Suprapubic skin (tissue), 4 donors: ENCODE data around the gene DHX8. TPM values are rescaled to one million over a fixed set of nuclear protein-coding genes. Genes with fewer than 3 reads are reported as not detected.
"Not testable (repeated sequence)": the region's sequence is repeated elsewhere in the genome, so short reads cannot be mapped to it uniquely, and the experiment has no call there.

Experiments used
- DNase-seq, 2 donors: peaks; one replicate each; pipeline ENCODE4 v3.0.0-alpha.2; 2019; ENCODE audit warnings: low spot score in 2 of 2
- H3K27ac ChIP-seq: fragments of 200-600 bp; sonication (generic); one replicate; pipeline ENCODE4 v1.5.1; 2019
- H3K27me3 ChIP-seq: fragments of 200-600 bp; sonication (generic); one replicate; pipeline ENCODE4 v1.5.1; 2019
- H3K36me3 ChIP-seq: fragments of 200-600 bp; sonication (generic); one replicate; pipeline ENCODE4 v1.5.1; 2019
- H3K4me1 ChIP-seq: fragments of 200-600 bp; sonication (generic); one replicate; pipeline ENCODE4 v1.5.1; 2019
- H3K4me3 ChIP-seq: fragments of 200-600 bp; sonication (generic); one replicate; pipeline ENCODE4 v1.5.1; 2019; ENCODE audit warnings: mild to moderate bottlenecking
- H3K9me3 ChIP-seq: fragments of 200-600 bp; sonication (generic); one replicate; pipeline ENCODE4 v1.5.1; 2019
- CTCF ChIP-seq, 2 donors: fragments of 200-600 bp in 1 of 2; fragments of 450-650 bp in 1 of 2; sonication (generic) in 1 of 2; IDR thresholded peaks; one replicate each; pipeline ENCODE4 v1.5.1; 2016 to 2019; ENCODE audit warnings: antibody characterized with exemption in 2 of 2, mild to moderate bottlenecking in 1 of 2, moderate library complexity in 1 of 2
- EP300 ChIP-seq: sonication (generic); formaldehyde crosslinking; IDR thresholded peaks from one replicate; pipeline ENCODE4 v1.6.1; 2017; ENCODE audit warnings: antibody characterized with exemption
- POLR2A ChIP-seq, 2 donors: fragments of 450-650 bp; IDR thresholded peaks; one replicate each; pipeline ENCODE4 v1.6.1; 2017; ENCODE audit warnings: antibody characterized with exemption in 2 of 2, mild to moderate bottlenecking in 2 of 2, moderate library complexity in 2 of 2
- POLR2AphosphoS5 ChIP-seq, 3 donors: sonication (generic); formaldehyde crosslinking; IDR thresholded peaks; one replicate each; pipeline ENCODE4 v1.6.1; 2017; ENCODE audit warnings: antibody characterized with exemption in 3 of 3
- WGBS: methylation state at CpG from one replicate; pipeline ENCODE4 v1.1.5; 2018; 5-methylcytosine and 5-hydroxymethylcytosine counted together
- total RNA-seq, 4 donors: library from RNA; depleted of rRNA; stranded (reverse); fragments of >200 nt; gene quantifications; one replicate each; pipeline ENCODE4 v1.1.0, GENCODE V29; 2016

DHX8 gene
- total RNA-seq, 4 donors from 2014 or later = 31.4 to 57.1 (median 46.1) TPM

- H3K4me3 ChIP-seq = no peak overlapping the region
- no peaks in the 10 kb centered on the region for H3K27me3 ChIP-seq
- 45% methylated on average over 7 of the region's 7 CpGs for WGBS
- no peak for TF ChIP-seq POLR2AphosphoS5 (IDR thresholded peaks at IDR 0.05)
- no peak for TF ChIP-seq POLR2A (IDR thresholded peaks at IDR 0.05)
- TF ChIP-seq EP300 = no peak
- TF ChIP-seq CTCF (IDR thresholded peaks at IDR 0.05) = no peak
- H3K4me1 ChIP-seq = peaks cover 43% of the 10 kb centered on the region
- DNase-seq = no peak
- no peaks in the 10 kb centered on the region for H3K36me3 ChIP-seq
- no peaks in the 10 kb centered on the region for H3K9me3 ChIP-seq
- H3K27ac ChIP-seq = no peak overlapping the region
Measured at GRCh38 chr17:43456661-43457361, 27.0 kb upstream of the DHX8 start.

- Histone ChIP-seq H3K27me3 (no peaks in the 10 kb centered on the region), H3K4me1 (peaks cover 43% of the 10 kb centered on the region), H3K4me3 (no peak overlapping the region), H3K36me3 (no peaks in the 10 kb centered on the region), H3K27ac (peak overlapping the region; percentile 47), H3K9me3 (no peaks in the 10 kb centered on the region)
- 31% methylated on average over 1 of the region's 1 CpG for WGBS
- TF ChIP-seq EP300 (no peak), POLR2AphosphoS5 (IDR thresholded peaks at IDR 0.05) (no peak), POLR2A (IDR thresholded peaks at IDR 0.05) (no peak), CTCF (IDR thresholded peaks at IDR 0.05) (no peak)
- no peak for DNase-seq
Measured at GRCh38 chr17:43457362-43457692, 26.4 kb upstream of the DHX8 start.

- H3K4me3 ChIP-seq, DNase-seq, H3K27me3 ChIP-seq, H3K36me3 ChIP-seq, H3K27ac ChIP-seq, H3K9me3 ChIP-seq: not testable (repeated sequence)
- WGBS = 86% methylated on average over 5 of the region's 5 CpGs
- H3K4me1 ChIP-seq = peaks cover 42% of the 10 kb centered on the region
Measured at GRCh38 chr17:43459878-43460277, 23.9 kb upstream of the DHX8 start.

- H3K9me3 ChIP-seq = no peaks in the 10 kb centered on the region
- WGBS = 97% methylated on average over 1 of the region's 1 CpG
- no peak for DNase-seq
- H3K4me1 ChIP-seq = peaks cover 35% of the 10 kb centered on the region
- no peaks in the 10 kb centered on the region for H3K36me3 ChIP-seq
- TF ChIP-seq EP300 = no peak
- no peak for TF ChIP-seq CTCF (IDR thresholded peaks at IDR 0.05)
- no peak for TF ChIP-seq POLR2A (IDR thresholded peaks at IDR 0.05)
- no peak for TF ChIP-seq POLR2AphosphoS5 (IDR thresholded peaks at IDR 0.05)
- H3K27ac ChIP-seq = no peak overlapping the region
- H3K27me3 ChIP-seq = no peaks in the 10 kb centered on the region
- no peak overlapping the region for H3K4me3 ChIP-seq
Measured at GRCh38 chr17:43461185-43461584, 22.6 kb upstream of the DHX8 start.

GRCh38 chr17:43462569-43462968 lies 21.2 kb upstream of the DHX8 start:
- not testable (repeated sequence) for H3K9me3 ChIP-seq, H3K27me3 ChIP-seq, H3K27ac ChIP-seq, H3K4me3 ChIP-seq, DNase-seq, H3K36me3 ChIP-seq
- WGBS = 92% methylated on average over 4 of the region's 4 CpGs
- peaks cover 32% of the 10 kb centered on the region for H3K4me1 ChIP-seq

- Histone ChIP-seq H3K36me3 (no peaks in the 10 kb centered on the region), H3K9me3 (no peaks in the 10 kb centered on the region), H3K4me1 (peaks cover 32% of the 10 kb centered on the region), H3K27me3 (no peaks in the 10 kb centered on the region), H3K27ac (no peak overlapping the region), H3K4me3 (no peak overlapping the region)
- TF ChIP-seq EP300 (no peak), CTCF (IDR thresholded peaks at IDR 0.05) (no peak), POLR2A (IDR thresholded peaks at IDR 0.05) (no peak), POLR2AphosphoS5 (IDR thresholded peaks at IDR 0.05) (no peak)
- 78% methylated on average over 4 of the region's 4 CpGs for WGBS
- no peak for DNase-seq
Measured at GRCh38 chr17:43463241-43463640, 20.5 kb upstream of the DHX8 start.
